ENCODE measurements around the gene MORN2. TPM values are rescaled to one million over a fixed set of nuclear protein-coding genes. Genes with fewer than 3 reads are reported as not detected.

The MORN2 gene
- total and polyA plus RNA-seq, 4 donors, result 6.7 to 22.2 (median 14.4) TPM

Other genes starting within 250 kb of the MORN2 start
- 10 to 100 TPM in 1 of 2 donors, 1 to 10 TPM in 1; 8.6 to 16.4 TPM for gene GALM, start 209.9 kb upstream of the MORN2 start, total RNA-seq
- 10 to 100 TPM; 12.7 to 23.3 TPM for gene GALM, start 209.9 kb upstream of the MORN2 start, polyA plus RNA-seq
- 100 to 1,000 TPM; 117 to 125 TPM for gene SRSF7, start 124.6 kb upstream of the MORN2 start, total RNA-seq
- gene SRSF7, start 124.6 kb upstream of the MORN2 start, polyA plus RNA-seq, result 100 to 1,000 TPM in 1 of 2 donors, 10 to 100 TPM in 1; 69.2 to 101 TPM
- 1 to 10 TPM; 6.0 to 8.0 TPM for gene GEMIN6, start 97.8 kb upstream of the MORN2 start, total RNA-seq
- gene GEMIN6, start 97.8 kb upstream of the MORN2 start, polyA plus RNA-seq, result 1 to 10 TPM; 3.5 to 7.5 TPM
- gene DHX57, start within 50 bp of the MORN2 start, total RNA-seq, result 10 to 100 TPM; 16.4 to 19.6 TPM
- gene DHX57, start within 50 bp of the MORN2 start, polyA plus RNA-seq, result 10 to 100 TPM in 1 of 2 donors, 1 to 10 TPM in 1; 2.5 to 14.7 TPM
- gene ARHGEF33, start 13.9 kb downstream of the MORN2 start, total RNA-seq, result 1 to 10 TPM in 1 of 2 donors, under 1 TPM in 1; 0.42 to 3.7 TPM
- 1 to 10 TPM in 1 of 2 donors, not detected in 1; 1.7 TPM for gene ARHGEF33, start 13.9 kb downstream of the MORN2 start, polyA plus RNA-seq
- gene SOS1, start 245.1 kb downstream of the MORN2 start, total RNA-seq, result 10 to 100 TPM; 45.3 to 67.9 TPM
- 10 to 100 TPM in 1 of 2 donors, 1 to 10 TPM in 1; 7.6 to 20.6 TPM for gene SOS1, start 245.1 kb downstream of the MORN2 start, polyA plus RNA-seq

Measured in aorta (tissue), 4 donors.